Skeletal muscle cell (primary cell): ENCODE results near the gene ARHGEF10L.
"Not testable (repeated sequence)": the region's sequence is repeated elsewhere in the genome, so short reads cannot be mapped to it uniquely, and the experiment has no call there.

Experiments used
- DNase-seq: peaks from one replicate; pipeline ENCODE4 v3.0.0-alpha.2; 2010; ENCODE audit warnings: low read depth
- H3K4me3 ChIP-seq: 2 replicates; pipeline ENCODE4 v1.5.1; 2011; ENCODE audit warnings: low read depth, mild to moderate bottlenecking, control low read depth, low read length, moderate library complexity

The ARHGEF10L gene

DNA sequence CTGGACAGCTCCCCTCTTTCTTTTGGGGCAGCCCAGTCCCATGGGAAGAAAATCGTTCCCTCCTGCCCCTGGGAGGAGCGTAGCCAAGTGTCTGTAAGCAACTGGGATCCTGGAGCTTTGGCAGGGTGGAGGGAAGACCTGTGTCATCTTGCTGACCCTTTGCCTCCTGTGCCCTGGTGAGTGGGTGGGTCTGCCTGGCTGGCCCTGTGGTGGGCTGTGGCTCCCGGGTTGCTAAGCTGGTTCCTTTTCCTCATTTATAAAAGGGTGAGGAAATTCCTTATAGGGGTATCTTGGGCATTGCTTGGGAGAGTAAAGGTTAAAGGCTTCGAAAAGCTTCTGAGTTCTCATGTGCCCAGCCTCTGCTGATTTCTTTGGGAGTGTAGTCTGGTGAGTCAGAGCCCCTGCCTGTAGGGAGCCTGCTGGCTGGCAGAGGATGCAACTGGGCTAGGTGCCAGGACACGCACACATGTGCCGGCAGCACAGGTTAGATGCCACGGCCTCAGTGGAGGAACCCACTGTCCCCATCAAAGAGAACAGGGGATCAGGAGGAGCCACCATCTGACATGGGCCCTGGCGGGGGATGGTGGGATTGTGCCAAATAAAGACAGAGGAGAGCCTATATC lies 85.2 kb downstream of the ARHGEF10L start:
- DNase-seq, result no peak

DNA sequence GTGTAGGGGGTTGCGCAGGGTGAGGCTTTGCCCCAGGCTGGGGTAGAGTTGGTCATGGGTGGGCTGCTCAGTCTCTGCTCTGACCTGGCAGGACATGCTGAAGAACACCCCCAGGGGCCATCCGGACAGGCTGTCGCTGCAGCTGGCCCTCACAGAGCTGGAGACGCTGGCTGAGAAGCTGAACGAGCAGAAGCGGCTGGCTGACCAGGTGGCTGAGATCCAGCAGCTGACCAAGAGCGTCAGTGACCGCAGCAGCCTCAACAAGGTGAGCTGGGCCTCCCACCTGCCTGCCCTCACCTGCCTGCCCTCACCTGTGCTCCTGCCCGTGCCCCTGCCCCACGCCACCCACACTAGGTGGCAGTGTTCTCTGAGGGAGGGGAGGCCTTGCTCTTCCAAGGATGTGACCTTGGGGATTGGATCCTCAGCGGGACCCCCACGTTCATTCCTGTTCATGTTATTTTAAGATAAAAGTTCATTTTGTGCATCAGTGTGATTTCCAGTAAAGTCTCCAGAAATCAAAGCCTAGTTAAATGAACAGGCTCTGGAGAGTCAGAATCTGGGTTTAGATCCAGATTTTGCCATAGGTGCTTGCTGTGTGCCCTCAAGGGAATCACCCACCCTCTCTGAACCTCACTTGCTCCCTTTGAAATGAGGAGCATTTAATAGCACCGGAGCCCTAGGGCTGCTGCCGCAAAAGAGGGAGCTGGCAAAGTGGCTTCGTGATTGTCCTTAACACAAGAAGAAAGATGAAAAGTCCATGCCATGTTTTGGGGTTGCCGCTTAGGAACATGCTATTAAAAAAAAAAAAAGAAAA lies 87.9 kb downstream of the ARHGEF10L start:
- no peak overlapping the region for H3K4me3 ChIP-seq
- no peak for DNase-seq

More for the DNA sequence above, 85.2 kb downstream of the ARHGEF10L start:
- no peak overlapping the region for H3K4me3 ChIP-seq

DNA sequence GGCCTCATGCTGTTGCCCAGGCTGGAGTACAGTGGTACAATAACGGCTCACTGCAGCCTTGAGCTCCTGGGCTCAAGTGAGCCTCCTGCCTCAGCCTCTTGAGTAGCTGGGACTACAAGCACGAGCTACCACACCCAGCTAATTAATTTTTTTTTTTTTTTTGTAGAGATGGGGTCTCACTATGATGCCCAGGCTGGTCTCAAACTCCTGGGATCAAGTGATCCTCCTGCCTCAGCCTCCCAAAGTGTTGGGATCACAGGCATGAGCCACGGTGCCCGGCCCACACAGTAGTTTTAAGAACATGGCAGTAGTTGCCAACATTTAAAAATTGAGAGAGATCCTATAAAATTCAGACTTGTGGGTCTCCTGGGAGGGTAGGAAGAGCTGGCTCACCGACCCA lies 89.5 kb downstream of the ARHGEF10L start:
- H3K4me3 ChIP-seq, DNase-seq: not testable (repeated sequence)

DNA sequence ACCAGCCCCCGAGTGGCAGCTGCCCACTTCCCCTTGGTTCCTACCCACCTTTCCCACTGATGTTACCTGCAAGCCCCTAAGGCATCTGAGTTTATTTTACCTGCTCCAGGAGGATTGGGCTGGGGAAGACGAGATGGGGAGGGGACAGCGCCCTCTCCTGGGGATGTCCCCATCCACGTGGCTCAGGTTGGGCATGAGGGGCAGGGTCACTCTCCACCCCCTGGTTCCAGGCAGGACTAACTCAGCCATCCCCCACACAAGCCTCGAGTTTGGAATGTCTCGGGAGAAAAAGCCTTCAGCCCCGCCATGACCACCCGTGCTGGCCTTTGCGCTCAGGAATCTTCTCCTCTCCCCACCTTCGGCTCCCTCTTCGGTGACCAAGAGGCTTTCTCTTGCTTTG lies 90.0 kb downstream of the ARHGEF10L start:
- no peak overlapping the region for H3K4me3 ChIP-seq
- no peak for DNase-seq

DNA sequence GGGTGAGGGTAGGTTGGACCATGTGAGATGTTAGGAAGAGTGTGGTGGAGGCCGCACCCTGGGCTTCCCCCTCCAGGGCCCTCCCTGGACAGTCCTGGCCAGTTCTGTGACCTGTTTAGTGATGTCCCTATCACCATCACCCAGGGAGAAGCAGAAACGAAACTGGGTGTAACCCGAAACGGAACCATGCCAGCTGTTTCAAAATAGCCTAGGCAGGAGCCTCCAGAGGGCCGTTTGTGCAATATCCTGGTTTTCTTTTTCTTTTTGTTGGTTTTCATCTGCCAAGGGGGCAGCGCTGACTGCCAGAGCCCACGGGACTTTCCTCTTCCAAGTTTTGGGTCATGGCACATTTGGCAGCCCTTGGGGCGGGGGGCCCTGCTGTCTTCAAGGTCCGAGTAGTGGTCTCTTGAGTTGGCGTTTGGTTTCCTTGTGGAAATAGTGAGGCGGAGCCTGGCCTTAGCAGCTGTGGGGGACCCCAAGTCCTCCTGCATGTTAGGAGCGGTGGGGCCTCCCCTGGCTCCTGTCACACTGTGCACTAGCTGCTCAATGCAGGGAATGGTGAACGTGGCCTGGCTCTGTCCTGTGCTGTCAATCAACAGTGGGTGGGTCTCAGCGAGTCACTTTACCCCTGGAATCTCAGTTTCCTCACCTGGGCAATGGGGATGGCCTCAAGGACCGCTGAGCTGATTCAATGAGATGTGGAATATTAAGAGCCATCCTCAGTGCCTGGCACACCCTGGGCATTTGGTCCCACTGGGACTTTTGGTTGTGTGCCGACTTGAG lies 90.7 kb downstream of the ARHGEF10L start:
- H3K4me3 ChIP-seq, result no peak overlapping the region
- DNase-seq, result no peak

DNA sequence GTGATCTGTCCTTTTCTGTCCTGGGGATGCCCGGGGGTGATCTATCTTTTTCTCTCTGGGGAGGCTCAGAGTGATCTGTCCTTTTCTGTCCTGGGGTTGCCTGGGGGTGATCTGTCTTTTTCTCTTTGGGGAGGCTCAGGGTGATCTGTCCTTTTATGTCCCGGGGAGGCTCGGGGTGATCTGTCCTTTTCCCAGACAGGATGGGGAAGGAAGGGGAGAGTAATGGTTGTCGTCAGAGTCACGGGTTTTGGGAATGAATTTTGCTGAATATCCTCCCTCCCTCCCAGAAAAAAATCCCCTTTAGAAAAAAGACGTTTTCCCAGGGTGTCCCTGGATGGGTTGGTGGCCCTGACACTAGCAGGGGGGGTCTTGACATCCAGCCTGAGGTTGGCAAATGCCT lies 91.5 kb downstream of the ARHGEF10L start:
- no peak for DNase-seq
- no peak overlapping the region for H3K4me3 ChIP-seq

DNA sequence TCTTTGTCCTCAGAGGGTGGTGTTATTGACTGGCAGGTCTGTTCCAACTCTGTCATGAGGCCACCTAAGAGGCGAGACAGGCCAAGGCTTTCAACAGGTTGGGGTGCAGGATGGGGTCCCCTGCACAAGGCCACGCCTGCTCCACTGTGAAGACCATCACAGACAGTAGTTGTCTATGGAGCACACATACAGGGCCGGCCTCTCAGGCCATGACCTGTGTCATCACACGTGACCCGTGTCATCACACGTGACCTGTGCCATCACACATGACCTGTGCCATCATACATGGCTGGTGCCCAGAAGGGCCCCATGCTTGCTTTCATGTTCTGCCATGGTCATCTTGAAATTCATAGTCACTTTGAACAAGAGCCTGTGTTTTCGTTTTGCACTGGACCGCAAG lies 91.9 kb downstream of the ARHGEF10L start:
- DNase-seq, result no peak
- H3K4me3 ChIP-seq, result no peak overlapping the region

DNA sequence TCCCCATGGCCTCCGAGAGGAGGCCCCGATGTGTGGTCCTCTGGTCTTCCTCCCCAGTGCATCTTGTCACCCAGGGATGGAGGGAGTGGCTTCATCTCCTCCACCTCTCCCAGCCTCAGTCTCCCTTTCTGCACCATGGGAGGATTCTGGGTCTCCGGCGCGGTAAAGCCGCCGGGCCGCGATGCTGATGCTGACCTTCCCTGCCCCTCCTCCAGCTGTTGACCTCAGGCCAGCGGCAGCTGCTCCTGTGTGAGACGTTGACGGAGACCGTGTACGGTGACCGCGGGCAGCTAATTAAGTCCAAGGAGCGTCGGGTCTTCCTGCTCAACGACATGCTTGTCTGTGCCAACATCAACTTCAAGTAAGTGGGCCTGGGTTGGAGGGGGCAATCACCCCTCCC lies 92.6 kb downstream of the ARHGEF10L start:
- DNase-seq, result no peak
- no peak overlapping the region for H3K4me3 ChIP-seq

DNA sequence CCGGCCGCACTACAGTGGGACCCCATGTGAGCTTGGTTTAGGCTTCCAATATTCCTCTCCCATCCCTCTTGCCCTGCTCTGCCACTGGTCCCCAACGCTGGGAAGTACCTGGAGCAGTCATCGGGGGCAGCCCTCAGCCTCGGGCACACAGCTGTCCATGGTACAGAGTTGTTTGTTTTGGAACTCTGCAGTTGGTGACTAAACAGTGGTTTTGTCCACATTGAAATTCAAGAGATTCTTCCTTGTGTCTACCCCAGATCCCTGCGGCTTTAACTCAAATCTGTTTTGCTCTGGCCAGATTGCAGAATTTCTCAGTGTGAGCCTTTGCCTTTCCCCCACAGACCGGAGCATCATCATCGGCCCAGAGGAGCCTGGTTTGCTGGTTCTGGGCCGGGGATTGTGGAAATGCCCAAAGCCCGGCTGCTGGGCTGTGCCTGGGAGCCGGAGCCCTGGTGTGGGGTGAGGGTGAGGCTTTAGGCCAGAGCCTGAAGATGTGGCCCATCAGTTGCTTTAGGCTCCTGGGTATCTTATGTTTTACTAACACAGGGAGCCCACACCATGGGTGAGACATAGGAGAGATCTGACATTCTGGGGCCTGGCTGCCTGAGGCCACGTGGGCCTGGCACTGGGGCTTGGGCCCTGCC lies 93.2 kb downstream of the ARHGEF10L start:
- DNase-seq, result no peak

DNA sequence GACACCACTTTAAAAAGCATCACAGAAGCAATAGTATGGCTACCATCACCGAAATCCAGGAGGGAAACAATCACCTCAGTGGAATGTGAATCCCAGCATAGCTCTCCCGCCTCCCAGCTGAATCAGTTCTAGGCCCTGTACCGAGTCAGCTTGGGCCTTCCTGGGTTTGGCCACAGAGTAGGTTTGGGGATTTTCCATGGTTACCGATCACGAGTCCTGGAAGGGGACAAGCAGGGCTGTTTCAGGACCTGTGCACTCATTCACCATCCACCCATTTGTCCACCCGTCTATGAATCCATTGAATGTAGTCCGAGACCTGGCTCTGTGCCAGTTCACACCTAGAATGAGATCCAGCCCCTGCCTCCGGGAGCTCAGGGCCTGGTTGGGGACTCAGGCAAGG lies 94.2 kb downstream of the ARHGEF10L start:
- H3K4me3 ChIP-seq, result no peak overlapping the region
- no peak for DNase-seq

More for the DNA sequence above, 93.2 kb downstream of the ARHGEF10L start:
- no peak overlapping the region for H3K4me3 ChIP-seq

DNA sequence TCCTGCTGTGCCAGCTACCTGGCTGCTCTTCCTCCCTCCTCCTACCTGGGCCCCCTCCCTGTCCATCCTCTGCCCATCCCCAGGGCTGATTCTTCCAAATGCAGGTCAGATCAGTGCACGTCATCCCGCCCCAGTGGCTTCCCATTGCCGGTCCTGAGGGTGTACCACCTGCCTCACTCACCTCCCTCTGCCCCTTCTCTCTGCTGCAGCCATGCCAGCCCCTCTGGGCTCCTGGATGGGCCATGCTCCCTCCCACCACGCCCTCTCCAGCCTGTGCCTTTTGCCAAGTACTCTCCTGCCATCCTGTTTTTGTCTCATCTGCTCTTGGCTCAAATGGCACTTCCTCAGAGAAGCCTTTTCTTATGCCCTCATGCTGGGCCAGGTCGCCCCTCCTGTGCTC lies 95.8 kb downstream of the ARHGEF10L start:
- no peak overlapping the region for H3K4me3 ChIP-seq
- DNase-seq, result no peak

DNA sequence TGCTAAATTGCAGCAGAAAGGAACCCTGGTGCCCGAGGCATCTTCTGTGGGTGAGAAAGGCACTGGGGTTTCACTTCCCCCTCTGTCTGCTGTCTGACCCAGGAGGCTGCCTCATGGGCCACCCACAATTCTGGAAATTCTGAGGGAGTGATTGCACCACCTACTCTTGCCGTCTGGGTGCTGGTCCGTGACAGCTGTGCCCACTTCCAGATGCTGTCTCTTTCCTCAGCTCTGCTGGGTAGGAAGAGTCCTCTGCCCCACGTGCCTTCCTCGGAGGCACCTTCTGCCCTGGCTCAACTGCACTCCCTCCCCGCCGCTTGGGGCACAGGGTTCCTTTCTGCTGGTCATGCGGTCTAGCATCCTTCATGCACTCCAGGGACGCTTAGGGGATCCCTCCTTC lies 96.3 kb downstream of the ARHGEF10L start:
- no peak for DNase-seq
- no peak overlapping the region for H3K4me3 ChIP-seq

DNA sequence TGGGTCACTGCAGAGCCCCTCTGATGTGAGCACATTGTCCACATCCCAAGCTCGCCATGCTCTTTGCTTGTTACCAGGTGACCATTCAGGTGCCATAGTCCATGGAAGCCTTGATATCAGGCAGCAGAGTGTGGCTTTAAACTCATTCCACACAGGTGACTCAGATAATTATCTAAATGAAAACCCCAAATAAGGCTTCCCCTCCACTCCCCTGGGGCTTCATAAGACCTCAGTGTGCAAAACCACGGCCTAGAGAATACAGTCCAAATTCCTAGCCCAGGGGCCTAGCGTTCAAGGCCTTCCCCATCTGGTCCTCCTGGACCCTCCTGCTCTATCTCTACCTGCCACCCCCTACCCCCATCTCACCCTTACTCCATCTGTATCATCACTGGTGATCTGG lies 97.1 kb downstream of the ARHGEF10L start:
- H3K4me3 ChIP-seq, result no peak overlapping the region

DNA sequence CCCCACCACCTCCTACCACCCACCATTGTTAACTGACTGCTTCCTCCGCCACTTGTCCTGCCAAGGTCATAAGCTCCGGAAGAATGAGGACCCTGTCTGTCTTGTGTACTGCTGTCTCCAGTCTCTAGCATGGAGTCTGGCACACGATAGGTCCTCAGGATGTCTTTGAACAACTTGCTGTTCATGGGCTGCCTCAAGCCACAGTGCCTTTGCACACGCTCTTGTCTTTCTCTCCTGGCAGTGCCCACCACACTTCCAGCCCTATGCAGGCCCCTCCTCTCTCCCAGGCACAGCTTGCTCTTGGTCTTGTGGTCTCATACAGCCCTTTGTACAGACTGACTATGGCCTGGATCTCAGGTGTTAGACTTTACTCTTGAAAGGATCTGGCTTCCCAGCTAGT lies 97.6 kb downstream of the ARHGEF10L start:
- no peak overlapping the region for H3K4me3 ChIP-seq
- DNase-seq, result no peak

More for the DNA sequence above, 97.1 kb downstream of the ARHGEF10L start:
- no peak for DNase-seq

DNA sequence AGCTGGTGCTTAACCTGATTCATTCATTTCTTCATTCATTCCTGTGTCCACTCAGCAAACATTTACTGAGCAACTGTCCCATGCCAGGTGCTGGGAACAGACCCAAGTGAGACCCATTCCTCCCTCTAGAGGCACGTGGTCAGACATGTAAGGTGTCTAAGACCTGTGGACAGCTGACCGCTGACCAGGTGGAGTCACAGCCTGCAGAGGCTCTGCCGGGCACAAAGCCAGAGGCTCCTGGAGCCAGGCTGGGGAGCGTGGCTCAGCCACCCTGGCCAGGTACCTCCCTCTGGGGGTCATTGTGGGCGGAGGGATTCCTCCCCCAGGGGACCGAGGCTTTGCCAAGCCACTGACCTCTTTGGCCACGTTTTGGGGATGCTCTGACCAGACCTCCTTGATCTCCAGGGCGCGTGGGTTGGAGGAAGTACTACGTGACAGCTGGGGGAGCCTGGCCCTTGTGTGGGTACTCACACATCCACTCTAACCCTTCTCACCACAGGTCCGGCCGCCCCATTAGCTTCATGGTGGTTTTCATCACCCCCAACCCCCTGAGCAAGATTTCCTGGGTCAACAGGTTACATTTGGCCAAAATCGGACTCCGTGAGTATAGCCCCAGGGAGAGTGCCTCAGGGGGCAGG lies 100.3 kb downstream of the ARHGEF10L start:
- DNase-seq, result no peak
- H3K4me3 ChIP-seq, result no peak overlapping the region

DNA sequence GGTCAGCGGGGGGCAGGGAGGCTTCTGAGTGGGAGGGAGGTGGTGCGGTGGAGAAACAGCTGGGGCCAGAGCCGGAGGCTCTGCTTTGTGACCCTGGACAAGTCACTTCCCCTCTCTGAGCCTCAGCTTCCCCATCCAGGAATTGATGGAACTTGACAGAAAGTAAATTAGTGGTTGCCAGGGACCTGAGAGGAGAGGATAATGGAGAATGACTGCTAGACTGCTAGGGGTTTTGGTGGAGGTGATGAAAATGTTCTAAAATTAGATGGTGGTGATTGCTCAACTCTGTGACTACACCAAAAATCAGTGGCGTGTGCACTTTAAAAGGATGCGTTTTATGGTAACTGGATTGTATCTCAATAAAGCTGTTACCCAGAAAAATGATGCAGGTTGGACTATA lies 100.9 kb downstream of the ARHGEF10L start:
- H3K4me3 ChIP-seq, result no peak overlapping the region
- no peak for DNase-seq

DNA sequence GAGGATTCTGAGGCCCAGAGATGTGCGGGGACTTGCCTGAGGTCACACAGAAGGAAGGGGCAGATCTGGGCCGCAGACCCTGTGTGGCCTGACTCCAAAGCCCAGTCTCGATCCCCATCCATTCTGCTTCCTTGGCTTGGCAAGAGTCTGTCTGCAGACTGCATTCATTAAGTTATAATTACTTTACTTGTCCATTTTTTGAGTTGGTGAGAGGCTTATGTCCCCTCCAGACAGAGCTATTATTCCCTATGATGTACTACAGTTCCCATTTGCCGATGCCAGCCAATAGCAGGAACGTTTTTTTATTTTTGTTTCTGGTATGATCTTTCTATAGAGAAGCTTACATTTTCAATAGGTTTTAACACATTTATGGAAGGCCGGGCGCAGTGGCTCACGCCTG lies 101.5 kb downstream of the ARHGEF10L start:
- no peak for DNase-seq

DNA sequence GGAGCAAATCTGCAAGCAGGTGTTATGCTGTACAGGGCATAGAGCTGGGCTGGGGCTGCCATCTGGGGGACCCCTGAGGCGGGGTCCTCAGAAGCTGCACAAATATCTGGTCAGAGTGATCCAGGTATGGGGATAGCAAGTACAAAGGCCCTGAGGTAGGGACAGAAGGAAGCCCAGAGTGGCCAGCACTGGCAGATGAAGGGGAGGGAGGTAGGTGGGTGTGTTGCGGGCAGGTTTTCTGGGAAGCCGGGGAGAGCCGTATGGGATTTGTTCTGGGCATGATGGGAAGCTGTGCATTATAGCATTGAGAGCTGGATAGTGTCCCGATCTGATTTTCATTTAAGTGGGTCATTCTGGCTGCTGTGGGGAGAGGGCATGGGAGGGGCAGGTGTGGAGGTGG lies 102.7 kb downstream of the ARHGEF10L start:
- no peak overlapping the region for H3K4me3 ChIP-seq
- no peak for DNase-seq

More for the DNA sequence above, 101.5 kb downstream of the ARHGEF10L start:
- H3K4me3 ChIP-seq, result no peak overlapping the region

DNA sequence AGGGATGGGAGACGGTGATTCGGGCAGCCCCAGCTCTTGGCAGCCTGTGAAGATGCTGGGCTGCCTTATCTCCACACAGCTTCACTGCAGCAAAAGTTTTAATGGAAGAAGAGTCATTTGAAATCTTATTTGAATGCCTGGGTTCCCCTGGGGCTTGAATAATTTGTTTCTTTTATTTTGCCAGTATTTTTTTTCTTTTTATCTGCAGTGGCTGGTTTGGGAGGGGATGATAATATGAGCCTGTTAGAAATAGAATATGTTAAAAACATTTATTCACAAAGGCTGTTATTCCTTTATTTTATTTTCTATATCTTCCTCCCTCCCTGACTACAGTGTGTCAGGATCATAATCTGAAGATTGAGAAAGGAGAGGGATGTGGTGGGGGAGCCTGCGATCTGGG lies 103.4 kb downstream of the ARHGEF10L start:
- no peak overlapping the region for H3K4me3 ChIP-seq
- no peak for DNase-seq
